Heart right ventricle (tissue), 16 donors: ENCODE data around the gene GIT2. TPM values are rescaled to one million over a fixed set of nuclear protein-coding genes. Genes with fewer than 3 reads are reported as not detected.

ENCODE experiments used
- ATAC-seq, 8 donors: fragments of 200-7000 bp; cut with Tn5 transposase; one replicate each; pipeline ENCODE4 v1.9.1; 2020; ENCODE audit warnings: mild to moderate bottlenecking in 8 of 8, moderate library complexity in 8 of 8, moderate number of reproducible peaks in 1 of 8
- DNase-seq, 2 donors: peaks; one replicate each; pipeline ENCODE4 v3.0.0-alpha.2; 2020
- H3K27ac ChIP-seq, 10 donors: fragments of 200-600 bp; sonication (generic) in 2 of 10; one replicate each; pipeline versions ENCODE4 v1.5.0 to v1.8.0; 2020 to 2022; ENCODE audit warnings: mild to moderate bottlenecking in 3 of 10
- H3K27me3 ChIP-seq, 7 donors: fragments of 200-600 bp; one replicate each; pipeline ENCODE4 v1.8.0; 2021 to 2022; ENCODE audit warnings: mild to moderate bottlenecking in 2 of 7
- H3K36me3 ChIP-seq, 9 donors: fragments of 200-600 bp; sonication (generic) in 1 of 9; one replicate each; pipeline versions ENCODE4 v1.5.0 to v1.8.0; 2020 to 2022; ENCODE audit warnings: mild to moderate bottlenecking in 2 of 9
- H3K4me1 ChIP-seq, 9 donors: fragments of 200-600 bp; sonication (generic) in 1 of 9; one replicate each; pipeline versions ENCODE4 v1.5.0 to v1.8.0; 2020 to 2022; ENCODE audit warnings: mild to moderate bottlenecking in 4 of 9
- H3K4me3 ChIP-seq, 10 donors: fragments of 200-600 bp; sonication (generic) in 2 of 10; one replicate each; pipeline versions ENCODE4 v1.5.0 to v1.8.0; 2020 to 2022; ENCODE audit warnings: mild to moderate bottlenecking in 7 of 10, moderate library complexity in 2 of 10
- H3K9me3 ChIP-seq, 11 donors: fragments of 200-600 bp in 10 of 11; sonication (generic) in 2 of 11; one replicate each; pipeline versions ENCODE4 v1.5.0 to v1.8.0; 2013 to 2022; ENCODE audit warnings: mild to moderate bottlenecking in 2 of 11, control low read depth in 1 of 11, moderate library complexity in 1 of 11
- CTCF ChIP-seq, 9 donors: fragments of 200-600 bp; sonication (generic) in 2 of 9; IDR thresholded peaks; one replicate each; pipeline versions ENCODE4 v1.5.0 to v1.8.0; 2021 to 2022; ENCODE audit warnings: antibody characterized with exemption in 9 of 9, mild to moderate bottlenecking in 5 of 9, moderate library complexity in 1 of 9
- whole genome bisulfite sequencing, 2 donors: extraction: QIAGEN DNeasy Blood & Tissue Kit; methylation state at CpG; one replicate each; pipeline ENCODE4 v1.1.7; 2013; ENCODE audit warnings: inconsistent platforms in 1 of 2; 5-methylcytosine and 5-hydroxymethylcytosine counted together
- intact Hi-C, 10 donors: fragments of 100-400 bp; cut with DNase I; formaldehyde crosslinking; loops; one replicate each; pipeline versions ENCODE4 v1.11.1 to v1.14.2; 2022
- polyA plus RNA-seq, 2 donors: library from polyadenylated mRNA; stranded (reverse); fragments of 200-250 nt; gene quantifications; one replicate each; pipeline ENCODE4 v1.2.3, GENCODE V29; 2013
- total RNA-seq, 10 donors: library from RNA; stranded (reverse); fragmentation: NEBNext Ultra II Directional in 3 of 10; extraction: Animal tissue kit (Norgen Biotek cat#: 25700) in 3 of 10; gene quantifications; one replicate each; pipeline versions ENCODE4 v1.2.1 to v1.2.4, GENCODE V29; 2021 to 2023
- donor health status: Arrhythmogenic right ventricular cardiomyopathy.
- donor health status: ischemic (EF 13 %, LVEDD 7.1; RV severe dilation, severe dysfunction).
- donor health status: healthy with polysubstance abuse.
- donor health status: DM: no; HTN: yes; CAD: no.
- donor health status: DM: no; HTN: no; CAD: no.
- donor health status: ischemic (EF 25% LVEDD 6.9; RV normal size, moderate dysfunction).
- donor health status: ischemic (EF 25% LVEDD 5.7; RV mildly dilated, moderate dysfunction).
- donor health status: healthy.
- donor health status: DM: yes; HTN: yes; CAD: no.
- donor health status: Ischemic cardiomyopathy.
- donor health status: ischemic (EF 35%, LVEDD 5.7; RV mildly dilated, moderate dysfunction).
- donor health status: nonischemic (EF 11% LVEDD 7.7; RV severe dilation, severe dysfunction).
- donor health status: DM: yes; HTN: yes; CAD: no.
- donor health status: PGD.
- donor health status: ischemic (EF 29% LVEDD 5.4; RV normal size, mild dysfunction).
- donor health status: nonischemic (EF 23%, LVEDD 6.1; RV moderate dilation, normal function).

The GIT2 gene
- total and polyA plus RNA-seq, 12 donors, result 17.8 to 44.9 (median 38.9) TPM

DNA sequence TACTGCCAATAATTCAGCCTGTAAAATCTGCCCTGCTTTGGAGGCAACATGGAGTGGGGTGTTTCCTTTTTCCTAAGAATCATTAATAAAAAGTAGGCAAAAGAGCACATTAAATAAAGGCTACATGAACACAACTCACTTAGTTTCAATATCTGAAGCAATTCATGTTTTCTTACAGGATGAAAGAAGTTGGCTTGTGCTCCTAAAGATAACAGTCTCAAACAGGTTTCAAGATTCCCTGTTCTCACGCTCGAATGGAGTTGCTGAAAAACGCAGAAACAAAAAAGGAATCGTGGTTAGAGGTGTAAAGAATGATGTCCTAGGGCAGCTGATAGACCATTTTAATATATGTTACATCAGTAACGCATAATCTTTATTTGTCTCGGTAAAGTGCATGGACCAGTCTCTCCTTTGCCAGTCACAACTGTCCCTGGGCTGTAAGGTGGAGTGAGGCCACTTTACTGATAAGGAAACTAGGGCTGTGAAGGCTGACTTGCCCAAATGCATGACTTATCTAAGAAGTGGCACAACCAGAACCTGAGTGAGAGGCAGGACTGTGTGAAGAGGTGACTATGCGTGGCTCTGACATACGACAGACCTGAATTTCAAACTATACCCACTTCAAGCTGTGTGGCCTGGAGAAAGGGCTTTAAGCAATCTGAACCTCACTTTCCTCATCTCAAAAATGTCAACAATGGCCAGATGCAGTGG is 12.6 kb downstream of the GIT2 start:
- DNase-seq (no peak), ATAC-seq (peak in 6 of 8 donors; percentile 30 to 78 (median 60))
- Histone ChIP-seq H3K4me3 (no peak overlapping the region), H3K27ac (peak overlapping the region in 1 of 10 donors; percentile 72), H3K27me3 (no peaks in the 10 kb centered on the region), H3K4me1 (peaks cover 0 to 39% (median 0%) of the 10 kb centered on the region in 9 donors), H3K9me3 (no peaks in the 10 kb centered on the region), H3K36me3 (peaks cover 0 to 100% (median 67%) of the 10 kb centered on the region in 9 donors)
- WGBS, 2 donors, result 67 to 84% methylated on average over 8 of the region's 8 CpGs
- intact Hi-C loops, result no loop called here
- TF ChIP-seq CTCF (IDR thresholded peaks at IDR 0.05), result no peak

- H3K4me1 ChIP-seq, result peaks cover 0 to 42% (median 0%) of the 10 kb centered on the region in 9 donors
- ATAC-seq, result no peak
- DNase-seq, result no peak
- no peak overlapping the region for H3K4me3 ChIP-seq
- no peaks in the 10 kb centered on the region for H3K27me3 ChIP-seq
- peaks cover 0 to 100% (median 68%) of the 10 kb centered on the region in 9 donors for H3K36me3 ChIP-seq
- peak overlapping the region in 1 of 10 donors; percentile 72 for H3K27ac ChIP-seq
- TF ChIP-seq CTCF (IDR thresholded peaks at IDR 0.05), result no peak
- intact Hi-C loops, result no loop called here
- H3K9me3 ChIP-seq, result no peaks in the 10 kb centered on the region
Observed at GRCh38 chr12:109982210-109982609, 14.0 kb downstream of the GIT2 start.

DNA sequence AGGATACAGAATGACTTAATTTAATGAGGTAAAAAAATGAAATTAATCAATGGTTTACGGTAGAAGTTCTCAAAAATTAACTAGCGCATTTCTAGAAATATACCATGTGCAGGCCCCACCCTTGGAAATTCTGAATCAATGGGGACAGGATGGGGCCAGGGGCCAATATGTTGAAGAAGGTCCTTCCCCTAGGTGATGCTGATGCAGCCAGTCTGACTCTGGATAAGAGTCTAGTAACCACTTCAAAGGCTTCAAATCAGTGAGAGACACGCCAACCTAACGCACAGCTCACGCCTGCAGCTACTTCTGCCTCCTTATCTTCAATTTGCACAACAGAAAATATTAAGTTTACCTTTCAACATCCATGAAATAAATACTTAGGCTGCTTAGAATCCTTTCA is 14.9 kb downstream of the GIT2 start:
- TF ChIP-seq CTCF (IDR thresholded peaks at IDR 0.05), result no peak
- peak overlapping the region in 1 of 10 donors; percentile 72 for H3K27ac ChIP-seq
- no peak overlapping the region for H3K4me3 ChIP-seq
- H3K27me3 ChIP-seq, result no peaks in the 10 kb centered on the region
- WGBS, 2 donors, result 97% methylated on average over 5 of the region's 5 CpGs
- intact Hi-C loops, result no loop called here
- ATAC-seq (no peak), DNase-seq (no peak)
- peaks cover 3 to 100% (median 74%) of the 10 kb centered on the region in 9 donors for H3K36me3 ChIP-seq
- peaks cover 0 to 42% (median 0%) of the 10 kb centered on the region in 9 donors for H3K4me1 ChIP-seq
- no peaks in the 10 kb centered on the region for H3K9me3 ChIP-seq

- peaks cover 0 to 100% (median 57%) of the 10 kb centered on the region in 9 donors for H3K36me3 ChIP-seq
- H3K27ac ChIP-seq, result no peak overlapping the region
- no peak overlapping the region for H3K4me3 ChIP-seq
- no peak for DNase-seq
- no peak for ATAC-seq
- H3K9me3 ChIP-seq, result peaks cover 0 to 4% (median 0%) of the 10 kb centered on the region in 11 donors
- H3K27me3 ChIP-seq, result no peaks in the 10 kb centered on the region
- H3K4me1 ChIP-seq, result peaks cover 0 to 10% (median 0%) of the 10 kb centered on the region in 9 donors
- 96 to 98% methylated on average over 4 of the region's 4 CpGs for WGBS, 2 donors
- TF ChIP-seq CTCF (IDR thresholded peaks at IDR 0.05), result no peak
- intact Hi-C loops, result no loop called here
Observed at GRCh38 chr12:109972821-109973220, 23.3 kb downstream of the GIT2 start.
